Endothelial cell (in vitro differentiated cells): ENCODE measurements around the gene SGSH. TPM values are rescaled to one million over a fixed set of nuclear protein-coding genes. Genes with fewer than 3 reads are reported as not detected.

Source experiments
- DNase-seq: peaks from one replicate; pipeline ENCODE4 v3.0.0; 2021; ENCODE audit warnings: low spot score
- H3K27ac Mint-ChIP-seq: one replicate; pipeline ENCODE4 v1.8.0; 2021; ENCODE audit warnings: mixed read lengths, inconsistent platforms; ENCODE audit not compliant: unreplicated experiment
- H3K27me3 Mint-ChIP-seq: one replicate; pipeline ENCODE4 v1.8.0; 2021; ENCODE audit warnings: mild to moderate bottlenecking, moderate library complexity, mixed read lengths, inconsistent platforms; ENCODE audit not compliant: unreplicated experiment
- H3K36me3 Mint-ChIP-seq: one replicate; pipeline ENCODE4 v1.8.0; 2021; ENCODE audit warnings: mild to moderate bottlenecking, low read depth, mixed read lengths, inconsistent platforms; ENCODE audit not compliant: unreplicated experiment
- H3K4me1 Mint-ChIP-seq: one replicate; pipeline ENCODE4 v1.8.0; 2021; ENCODE audit warnings: mild to moderate bottlenecking, mixed read lengths, inconsistent platforms; ENCODE audit not compliant: unreplicated experiment
- H3K4me3 Mint-ChIP-seq: one replicate; pipeline ENCODE4 v1.8.0; 2021; ENCODE audit warnings: mild to moderate bottlenecking, mixed read lengths, inconsistent platforms; ENCODE audit not compliant: unreplicated experiment
- H3K9me3 Mint-ChIP-seq: one replicate; pipeline ENCODE4 v1.8.0; 2021; ENCODE audit warnings: mixed read lengths, inconsistent platforms; ENCODE audit not compliant: unreplicated experiment
- total RNA-seq: library from RNA; stranded (reverse); fragmentation: NEBNext Ultra II Directional; extraction: Animal tissue kit (Norgen Biotek cat#: 25700); gene quantifications from one replicate; pipeline ENCODE4 v1.2.1, GENCODE V29; 2021; ENCODE audit not compliant: unreplicated experiment
- TF ChIP-seq, protein P1 (sequence below): fragments of 200-600 bp; sonication (generic); IDR thresholded peaks from one replicate; pipeline ENCODE4 v1.5.0; 2021; ENCODE audit warnings: antibody characterized with exemption; ENCODE audit not compliant: unreplicated experiment

Gene SGSH
- total RNA-seq, 1 donor from 2014 or later, result 76.0 TPM

- no peak for DNase-seq
- Mint-ChIP-seq H3K27me3 (peaks cover 4% of the 10 kb centered on the region), H3K4me3 (no peak overlapping the region), H3K4me1 (peaks cover 3% of the 10 kb centered on the region), H3K9me3 (no peaks in the 10 kb centered on the region), H3K27ac (no peak overlapping the region), H3K36me3 (peaks cover 42% of the 10 kb centered on the region)
- TF ChIP-seq, protein P1, sequence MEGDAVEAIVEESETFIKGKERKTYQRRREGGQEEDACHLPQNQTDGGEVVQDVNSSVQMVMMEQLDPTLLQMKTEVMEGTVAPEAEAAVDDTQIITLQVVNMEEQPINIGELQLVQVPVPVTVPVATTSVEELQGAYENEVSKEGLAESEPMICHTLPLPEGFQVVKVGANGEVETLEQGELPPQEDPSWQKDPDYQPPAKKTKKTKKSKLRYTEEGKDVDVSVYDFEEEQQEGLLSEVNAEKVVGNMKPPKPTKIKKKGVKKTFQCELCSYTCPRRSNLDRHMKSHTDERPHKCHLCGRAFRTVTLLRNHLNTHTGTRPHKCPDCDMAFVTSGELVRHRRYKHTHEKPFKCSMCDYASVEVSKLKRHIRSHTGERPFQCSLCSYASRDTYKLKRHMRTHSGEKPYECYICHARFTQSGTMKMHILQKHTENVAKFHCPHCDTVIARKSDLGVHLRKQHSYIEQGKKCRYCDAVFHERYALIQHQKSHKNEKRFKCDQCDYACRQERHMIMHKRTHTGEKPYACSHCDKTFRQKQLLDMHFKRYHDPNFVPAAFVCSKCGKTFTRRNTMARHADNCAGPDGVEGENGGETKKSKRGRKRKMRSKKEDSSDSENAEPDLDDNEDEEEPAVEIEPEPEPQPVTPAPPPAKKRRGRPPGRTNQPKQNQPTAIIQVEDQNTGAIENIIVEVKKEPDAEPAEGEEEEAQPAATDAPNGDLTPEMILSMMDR, result no peak
Observed at GRCh38 chr17:80212962-80213642, 7.0 kb downstream of the SGSH start.

- TF ChIP-seq, protein P1, result no peak
- no peak for DNase-seq
- peaks cover 2% of the 10 kb centered on the region for H3K4me1 Mint-ChIP-seq
- peaks cover 4% of the 10 kb centered on the region for H3K27me3 Mint-ChIP-seq
- H3K36me3 Mint-ChIP-seq, result peaks cover 39% of the 10 kb centered on the region
- no peak overlapping the region for H3K4me3 Mint-ChIP-seq
- no peaks in the 10 kb centered on the region for H3K9me3 Mint-ChIP-seq
- no peak overlapping the region for H3K27ac Mint-ChIP-seq
Observed at GRCh38 chr17:80212511-80212910, 7.6 kb downstream of the SGSH start.

DNA sequence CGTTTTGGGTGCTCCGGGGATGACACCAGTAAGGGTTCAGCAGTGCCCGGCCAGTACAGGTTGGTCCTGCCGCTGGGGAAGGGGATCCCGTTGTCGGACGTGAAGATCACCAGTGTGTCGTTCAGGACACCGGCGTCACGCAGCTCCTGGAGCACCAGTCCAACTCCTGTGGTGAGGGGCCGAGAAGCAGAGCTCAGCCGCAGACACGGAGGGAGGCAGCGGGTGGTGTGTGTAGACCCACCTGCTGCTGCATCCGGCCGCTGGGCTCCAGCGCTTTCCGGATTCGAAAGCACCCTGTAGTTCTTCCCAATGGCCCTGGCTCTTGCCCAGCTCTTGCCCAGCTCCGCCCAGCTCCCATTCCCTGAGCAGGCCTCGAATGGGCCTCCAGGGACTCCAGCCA lies 8.0 kb downstream of the SGSH start:
- H3K9me3 Mint-ChIP-seq, result no peaks in the 10 kb centered on the region
- peaks cover 35% of the 10 kb centered on the region for H3K36me3 Mint-ChIP-seq
- H3K27me3 Mint-ChIP-seq, result peaks cover 2% of the 10 kb centered on the region
- TF ChIP-seq, protein P1, result no peak
- H3K4me1 Mint-ChIP-seq, result no peaks in the 10 kb centered on the region
- no peak overlapping the region for H3K4me3 Mint-ChIP-seq
- no peak overlapping the region for H3K27ac Mint-ChIP-seq
- no peak for DNase-seq

DNA sequence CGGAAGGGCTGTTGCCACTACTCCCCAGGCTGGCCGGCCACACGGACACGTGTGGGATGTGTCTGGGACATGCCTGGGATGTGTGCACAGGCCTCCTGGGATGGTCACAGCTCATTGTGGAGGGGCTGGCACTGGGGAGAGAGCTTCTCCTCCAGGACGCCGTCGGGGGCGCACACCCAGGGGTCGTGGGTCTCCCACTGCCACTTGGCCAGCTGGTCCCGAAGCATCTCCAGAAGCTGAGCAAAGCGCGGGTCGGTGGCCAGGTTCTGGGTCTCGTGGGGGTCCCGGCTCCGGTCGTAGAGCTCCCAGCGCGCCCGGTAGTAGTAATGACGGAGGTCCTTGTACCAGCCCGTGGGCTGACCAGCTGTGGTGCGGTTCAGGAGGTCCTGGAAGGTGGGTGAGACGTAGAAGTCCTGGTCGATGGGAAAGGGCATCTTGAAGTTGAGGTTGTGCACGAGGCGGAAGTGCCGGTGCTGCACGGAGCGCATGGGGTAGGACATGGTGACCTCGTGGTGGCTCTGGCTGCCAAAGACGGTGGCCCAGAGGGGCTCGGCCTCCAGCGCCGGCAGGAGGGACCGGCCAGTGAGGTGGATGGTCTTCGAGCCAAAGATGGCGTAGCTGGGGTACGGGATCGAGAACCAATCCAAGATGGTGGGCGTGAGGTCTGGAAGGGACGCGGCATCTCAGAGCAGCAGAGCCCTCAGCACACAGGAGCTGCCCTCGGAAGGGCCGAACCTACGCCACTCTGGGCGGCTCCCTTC lies 9.6 kb downstream of the SGSH start:
- Mint-ChIP-seq H3K27ac (no peak overlapping the region), H3K27me3 (peaks cover 4% of the 10 kb centered on the region), H3K9me3 (no peaks in the 10 kb centered on the region), H3K4me1 (no peaks in the 10 kb centered on the region), H3K4me3 (no peak overlapping the region), H3K36me3 (peaks cover 26% of the 10 kb centered on the region)
- TF ChIP-seq, protein P1, result no peak
- DNase-seq, result no peak

DNA sequence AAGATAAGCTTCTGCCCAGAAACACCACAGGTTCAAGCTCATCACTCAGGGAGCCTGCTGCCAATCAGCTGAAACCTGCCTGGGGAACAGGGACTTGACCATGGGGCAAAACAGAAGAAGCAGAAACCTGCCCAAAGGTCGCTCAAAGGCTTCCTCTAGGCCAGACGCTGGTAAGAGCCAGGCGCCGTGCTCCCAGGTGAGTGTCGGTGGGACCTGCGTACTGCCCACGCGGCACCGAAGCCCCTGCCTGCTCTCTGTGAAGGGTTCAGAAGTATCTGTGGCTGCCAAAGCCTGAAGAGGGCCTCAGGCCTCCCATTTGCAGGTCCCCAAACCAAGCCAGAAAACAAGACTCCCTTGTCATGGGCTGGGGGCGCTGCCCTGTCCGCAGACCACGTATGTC lies 10.4 kb downstream of the SGSH start:
- no peak for DNase-seq
- H3K27me3 Mint-ChIP-seq, result peaks cover 4% of the 10 kb centered on the region
- peaks cover 26% of the 10 kb centered on the region for H3K36me3 Mint-ChIP-seq
- no peak overlapping the region for H3K27ac Mint-ChIP-seq
- H3K9me3 Mint-ChIP-seq, result no peaks in the 10 kb centered on the region
- H3K4me3 Mint-ChIP-seq, result no peak overlapping the region
- TF ChIP-seq, protein P1, result no peak
- H3K4me1 Mint-ChIP-seq, result no peaks in the 10 kb centered on the region
